Midbrain (tissue), 1 donor: ENCODE results near the gene PEX26.
"Not testable (repeated sequence)": the region's sequence is repeated elsewhere in the genome, so short reads cannot be mapped to it uniquely, and the experiment has no call there.

Source experiments
- DNase-seq: peaks from one replicate; lab custom pipeline; 2025; lab: John Stamatoyannopoulos, UW

PEX26 gene

DNA sequence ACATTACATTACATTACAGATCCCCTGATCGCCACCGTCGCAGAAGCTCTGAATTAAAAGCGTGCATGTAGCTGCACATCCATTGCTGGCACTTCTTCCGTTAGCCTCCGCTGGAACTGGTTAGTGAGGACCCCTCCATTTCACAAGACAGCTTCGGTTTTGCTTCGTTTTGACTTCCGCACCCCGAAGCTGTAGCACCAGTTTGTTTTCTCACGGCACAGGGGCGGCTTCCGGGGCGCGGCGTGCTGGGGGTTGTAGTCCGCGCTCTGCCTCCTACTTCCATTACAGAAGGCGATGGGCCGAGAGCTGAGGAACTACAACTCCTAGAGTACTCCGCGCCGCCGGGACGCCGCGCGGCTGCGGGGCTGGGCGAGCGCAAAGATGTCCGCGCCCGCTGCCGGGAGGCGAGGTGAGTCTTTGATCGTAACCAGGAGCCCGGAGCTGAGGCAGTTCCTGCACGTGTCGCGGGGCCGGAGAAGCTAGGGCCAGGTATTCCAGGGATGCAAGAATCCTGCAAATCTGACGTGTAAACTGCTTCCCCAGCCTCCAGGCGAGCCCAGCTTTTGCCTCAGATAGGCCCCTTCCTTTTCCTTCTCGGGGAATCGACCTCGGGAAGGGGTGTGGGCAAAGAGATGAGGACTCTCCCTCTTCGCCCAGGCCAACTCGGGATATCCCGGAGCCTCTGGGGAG is at the start of gene PEX26:
TSS of gene PEX26 (plus strand) at position 352 of the 690 bp plus-strand sequence. CDS start 387 bp downstream, outside the sequence.
- peak; percentile 96 for DNase-seq

DNA sequence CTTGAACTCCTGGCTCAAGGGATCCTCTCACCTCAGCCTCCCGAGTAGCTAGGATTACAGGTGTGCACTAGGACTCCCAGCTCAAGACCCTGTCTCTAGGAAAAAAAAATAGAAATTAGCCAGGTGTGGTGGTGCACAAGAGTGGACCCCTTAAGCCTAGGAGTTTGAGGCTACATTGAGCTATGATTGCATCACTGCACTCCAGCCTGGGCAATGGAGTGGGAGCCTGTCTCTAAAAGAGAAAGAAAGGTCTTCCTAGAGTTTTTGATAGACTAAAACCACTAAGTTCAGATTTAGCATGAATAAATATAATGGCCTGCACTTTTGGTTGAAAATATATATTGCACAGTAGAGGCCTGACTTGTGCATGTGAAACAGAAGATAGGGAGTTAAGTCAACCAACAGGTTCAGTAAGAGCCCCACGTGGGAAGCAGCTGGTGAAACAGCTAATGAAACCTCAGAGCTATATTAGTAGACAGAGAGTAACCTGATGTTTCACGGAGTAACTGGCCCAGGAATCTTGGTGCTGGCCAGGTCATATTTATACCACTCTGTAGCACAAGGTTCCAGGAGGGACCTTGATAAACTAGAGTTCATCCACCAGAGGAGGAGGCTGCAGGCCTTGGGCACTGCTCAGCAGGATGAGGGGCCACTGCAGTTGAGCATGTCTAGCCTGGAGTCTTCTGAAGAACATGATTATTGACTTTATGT is 48.8 kb upstream of the PEX26 start:
- DNase-seq = no peak

DNA sequence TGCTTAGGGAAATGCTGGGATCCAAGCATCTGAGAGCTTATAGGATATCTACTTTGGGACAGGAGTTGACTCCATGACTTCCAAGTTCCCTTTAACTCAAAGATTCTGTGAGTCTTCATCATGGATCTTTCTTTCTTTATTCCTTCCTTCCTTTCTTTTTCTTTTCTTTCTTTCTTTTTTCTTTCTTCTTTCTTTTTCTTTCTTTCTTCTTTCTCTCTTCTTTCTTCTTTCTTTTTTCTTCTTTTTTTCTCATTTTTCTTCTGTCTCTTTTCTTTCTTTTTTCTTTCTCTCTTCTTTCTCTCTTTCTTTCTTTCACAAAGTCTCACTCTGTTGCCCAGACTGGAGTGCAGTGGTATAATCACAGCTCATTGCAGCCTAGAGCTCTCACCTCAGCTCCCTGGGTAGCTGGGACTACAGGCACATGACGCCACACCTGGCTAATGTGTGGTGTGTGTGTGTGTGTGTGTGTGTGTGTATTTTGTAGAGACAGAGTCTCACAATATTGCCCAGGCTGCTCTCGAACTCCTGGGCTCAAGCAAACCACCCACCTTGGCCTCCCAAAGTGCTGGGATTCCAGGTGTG is 48.0 kb upstream of the PEX26 start:
- no peak for DNase-seq

DNA sequence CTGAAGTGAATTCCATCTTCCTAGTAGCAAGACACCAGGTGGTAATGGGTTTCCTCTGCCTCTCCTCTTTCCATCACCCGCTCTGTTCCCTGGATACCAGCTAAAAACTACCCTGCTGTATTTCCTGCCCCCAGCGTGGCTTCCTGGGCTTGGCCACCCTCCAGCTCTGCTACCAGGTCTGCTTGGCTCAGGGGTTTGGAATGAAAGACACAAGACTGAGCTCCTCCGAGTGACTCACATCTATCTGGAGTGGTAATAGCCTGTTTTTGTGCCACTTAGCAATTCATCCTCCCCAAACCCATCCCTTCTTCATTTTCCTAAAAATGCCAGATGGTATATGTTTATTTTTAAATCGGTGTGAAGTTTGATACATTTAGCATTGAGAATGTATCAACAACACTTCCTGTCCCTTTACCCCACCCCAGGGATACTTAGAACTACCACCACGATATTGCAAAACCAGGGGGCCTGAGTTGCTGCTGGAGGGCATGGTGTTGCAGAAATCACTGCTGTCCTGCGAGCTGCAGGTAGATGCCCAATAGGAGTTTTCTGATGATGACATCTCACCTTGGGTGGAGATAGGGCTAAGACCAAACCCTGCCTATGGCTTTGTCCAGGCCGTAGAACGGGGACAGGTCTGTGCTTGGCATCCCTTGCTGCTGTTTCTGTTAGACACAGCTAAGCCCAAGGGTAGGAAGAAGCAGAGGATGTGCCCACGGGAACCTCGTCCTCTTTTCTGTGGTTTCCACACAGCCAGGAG is 45.9 kb upstream of the PEX26 start:
- DNase-seq = no peak

DNA sequence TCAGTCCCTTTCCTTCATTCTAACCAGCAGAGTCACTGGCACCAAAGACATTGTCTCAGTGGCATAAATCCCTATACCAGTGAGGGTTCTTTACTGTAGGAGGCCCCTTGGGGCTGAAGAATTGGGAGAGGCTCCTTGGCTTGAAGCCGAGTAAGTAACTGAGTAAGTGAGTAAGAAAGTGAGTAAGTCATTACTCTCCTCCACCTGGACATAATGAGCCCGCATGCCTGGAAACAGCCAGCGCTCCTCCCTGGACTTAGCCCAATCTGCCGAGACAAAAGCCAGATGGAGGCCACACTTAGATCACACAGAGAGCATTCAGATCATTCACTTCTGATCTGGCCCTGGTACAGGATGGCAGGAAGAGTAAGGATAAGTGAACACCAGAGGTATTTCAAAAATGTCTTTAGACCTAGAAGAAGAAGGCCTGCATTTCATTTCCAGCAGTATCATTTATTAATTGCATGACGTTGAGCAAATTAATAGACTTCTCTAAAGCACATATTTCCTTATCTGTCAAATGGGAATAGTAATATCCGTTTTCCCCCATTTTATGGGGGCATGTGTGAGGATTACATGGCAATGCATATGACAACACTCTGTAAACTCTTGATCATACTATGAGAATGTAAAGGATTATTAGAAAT is 45.2 kb upstream of the PEX26 start:
- no peak for DNase-seq

DNA sequence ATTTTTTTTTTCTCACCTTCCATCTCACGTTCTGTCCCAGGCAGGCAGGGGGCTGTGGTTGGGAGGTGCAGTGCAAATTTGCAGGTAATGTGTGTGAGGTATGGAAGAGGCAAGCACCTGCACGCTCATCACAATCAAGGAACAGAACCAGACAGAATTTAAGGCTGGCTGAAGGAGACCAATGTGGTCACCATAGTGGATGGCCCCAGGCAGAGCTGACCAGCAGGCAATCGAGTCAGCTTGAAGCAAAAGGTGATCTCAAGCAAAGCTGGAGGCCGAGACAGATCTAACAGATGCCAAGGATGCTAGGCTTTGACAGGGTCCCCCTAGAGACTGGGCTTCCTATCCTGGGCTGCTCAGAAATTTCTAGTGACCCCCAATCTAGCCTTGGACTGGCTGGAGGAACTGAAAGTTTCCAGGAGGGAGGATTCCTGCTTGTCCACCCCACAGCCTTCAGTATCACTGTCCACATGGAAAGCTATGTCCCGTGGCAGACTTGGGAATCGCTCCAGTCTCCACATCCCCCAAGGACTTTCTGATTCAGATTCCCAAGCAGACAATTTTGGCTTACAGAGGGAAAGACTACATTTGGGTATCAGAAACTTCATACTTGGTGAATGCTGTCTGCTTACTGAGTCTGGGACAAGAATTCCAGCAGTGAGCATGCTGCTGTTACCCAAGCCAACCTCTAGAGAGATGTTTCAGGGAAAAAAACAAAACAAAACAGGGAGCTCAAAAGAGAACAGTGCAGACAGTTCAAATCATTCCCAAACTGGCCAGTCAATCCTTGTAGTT is 44.4 kb upstream of the PEX26 start:
- DNase-seq = no peak

DNA sequence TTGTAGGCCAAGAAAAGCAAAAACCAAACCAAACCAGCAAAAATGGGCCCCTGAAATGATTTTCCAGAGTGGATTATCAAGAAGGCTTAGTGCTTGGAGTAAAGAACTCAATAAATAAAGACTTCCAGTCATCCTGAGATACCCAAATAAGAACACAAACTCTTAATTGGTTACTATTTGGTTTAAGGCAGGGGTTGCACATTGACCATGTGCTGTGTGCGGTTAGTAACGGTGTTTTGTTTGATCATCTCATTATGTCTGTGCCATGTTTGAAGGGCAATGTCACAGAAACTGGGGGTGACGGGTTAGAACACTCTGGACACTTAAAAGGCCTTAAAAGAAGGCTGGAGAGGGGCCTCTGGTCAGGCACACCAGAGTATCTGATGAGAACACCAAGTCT is 43.7 kb upstream of the PEX26 start:
- DNase-seq = no peak

DNA sequence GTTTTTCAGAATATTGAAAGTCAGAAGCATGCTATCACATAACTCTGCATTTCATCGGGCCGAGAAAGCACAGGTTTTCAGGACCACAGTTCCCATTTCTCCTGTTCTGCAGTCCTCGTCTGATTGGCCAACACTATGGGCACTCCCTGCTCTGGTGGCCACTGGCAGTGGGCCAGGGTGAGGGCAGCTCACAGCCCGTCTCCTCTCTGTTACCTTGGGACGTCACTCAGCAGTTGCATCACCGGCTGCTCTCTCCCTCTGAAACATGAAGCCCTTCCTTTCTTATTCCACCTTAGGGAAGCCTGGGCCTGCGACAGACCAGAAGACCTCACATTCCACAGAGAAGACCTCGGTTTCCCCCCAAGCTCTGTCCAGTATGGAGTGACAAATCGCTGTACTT is 42.0 kb upstream of the PEX26 start:
- no peak for DNase-seq

DNA sequence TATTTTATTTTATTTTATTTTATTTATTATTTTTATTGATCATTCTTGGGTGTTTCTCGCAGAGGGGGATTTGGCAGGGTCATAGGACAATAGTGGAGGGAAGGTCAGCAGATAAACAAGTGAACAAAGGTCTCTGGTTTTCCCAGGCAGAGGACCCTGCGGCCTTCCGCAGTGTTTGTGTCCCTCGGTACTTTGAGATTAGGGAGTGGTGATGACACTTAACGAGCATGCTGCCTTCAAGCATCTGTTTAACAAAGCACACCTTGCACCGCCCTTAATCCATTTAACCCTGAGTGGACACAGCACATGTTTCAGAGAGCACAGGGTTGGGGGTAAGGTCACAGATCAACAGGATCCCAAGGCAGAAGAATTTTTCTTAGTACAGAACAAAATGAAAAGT is 36.9 kb upstream of the PEX26 start:
- not testable (repeated sequence) for DNase-seq

DNA sequence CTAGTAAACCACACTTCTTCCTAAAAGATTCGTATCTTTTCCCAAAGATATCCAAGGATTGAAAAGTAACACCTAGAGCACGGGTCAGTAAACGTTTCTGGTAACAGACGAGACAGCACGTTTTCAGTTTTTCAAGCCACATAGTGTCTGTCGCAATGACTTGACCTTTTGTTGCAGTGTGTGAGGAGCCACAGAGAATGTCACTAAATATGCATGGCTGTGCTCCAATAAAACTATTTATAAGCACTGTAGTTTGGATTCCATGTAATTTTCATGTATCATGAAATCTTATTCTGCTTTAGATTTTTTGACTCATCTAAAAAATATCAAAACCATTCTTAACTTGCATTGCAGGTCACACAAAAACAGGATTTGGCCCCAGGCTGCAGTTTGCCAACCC is 35.1 kb upstream of the PEX26 start:
- DNase-seq = no peak

DNA sequence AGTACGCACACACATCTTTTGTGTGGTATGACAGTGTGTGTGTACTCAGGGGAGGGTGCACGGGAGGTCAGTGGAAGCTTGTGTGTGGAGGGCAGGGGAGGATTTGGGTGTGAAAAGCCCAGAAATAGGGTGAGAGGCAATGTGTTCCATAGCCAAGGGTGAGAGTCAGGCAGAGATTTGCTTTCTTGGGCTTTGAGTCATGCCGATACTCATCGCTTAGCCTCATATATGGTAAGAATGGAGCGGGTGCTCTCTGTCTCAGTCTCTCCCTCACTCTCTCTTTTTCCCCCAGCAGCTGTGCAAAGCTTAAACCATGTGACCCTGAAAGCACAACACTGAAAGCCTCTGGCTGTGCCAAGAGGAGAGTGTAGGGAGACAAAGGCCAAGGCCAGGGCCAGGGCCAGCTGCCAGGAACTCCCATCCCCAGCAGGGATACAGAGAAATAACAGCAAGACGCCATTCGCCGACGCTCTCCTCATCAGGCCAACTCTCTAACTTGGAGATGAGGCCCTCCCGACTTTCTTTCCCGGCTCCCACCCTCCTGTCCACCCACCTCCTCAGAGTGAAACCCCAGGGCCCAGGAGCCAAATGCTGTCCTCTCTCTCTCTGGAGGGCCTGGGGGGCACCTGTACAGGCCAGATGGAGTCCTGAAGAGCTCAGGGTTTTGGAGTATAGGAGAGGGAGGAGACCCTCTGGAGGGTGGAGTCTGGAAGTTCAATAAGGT is 33.1 kb upstream of the PEX26 start:
- DNase-seq = peak; percentile 93

DNA sequence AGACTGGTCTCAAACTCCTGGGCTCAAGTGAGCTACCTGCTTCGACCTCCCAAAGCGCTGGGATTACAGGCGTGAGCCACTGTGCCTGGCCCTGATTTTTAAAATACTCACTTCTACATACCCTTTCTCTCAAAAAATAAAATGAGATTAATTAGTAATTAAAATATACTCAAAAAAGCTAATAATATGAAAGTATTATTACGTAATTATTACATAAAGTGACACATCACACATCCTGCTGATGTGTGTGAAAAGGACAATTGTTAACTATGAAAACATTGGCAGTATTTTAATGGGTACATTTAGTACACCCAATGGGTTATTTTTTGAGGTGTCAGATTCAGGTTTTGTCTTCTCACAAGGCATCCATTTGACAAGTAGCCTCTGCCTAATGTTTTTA is 32.0 kb upstream of the PEX26 start:
- DNase-seq = no peak

DNA sequence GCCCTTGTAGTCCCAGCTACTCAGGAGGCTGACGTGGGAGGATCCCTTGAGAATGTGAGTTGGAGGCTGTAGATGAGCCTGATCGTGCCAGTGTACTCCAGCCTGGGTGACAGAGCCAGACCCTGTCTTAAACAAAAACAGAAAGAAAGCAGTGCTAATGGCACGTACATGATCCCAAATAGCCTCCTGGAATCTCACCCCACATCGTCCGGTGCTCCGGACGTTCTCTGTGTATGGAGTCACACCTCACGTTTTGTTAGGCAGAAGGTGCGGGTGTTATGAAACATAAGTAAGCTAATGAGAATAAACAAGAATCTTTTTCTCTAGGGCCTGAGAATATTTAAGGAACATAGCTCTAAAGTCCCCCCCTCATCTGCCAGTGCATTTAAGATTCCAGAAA is 29.7 kb upstream of the PEX26 start:
- DNase-seq = no peak

DNA sequence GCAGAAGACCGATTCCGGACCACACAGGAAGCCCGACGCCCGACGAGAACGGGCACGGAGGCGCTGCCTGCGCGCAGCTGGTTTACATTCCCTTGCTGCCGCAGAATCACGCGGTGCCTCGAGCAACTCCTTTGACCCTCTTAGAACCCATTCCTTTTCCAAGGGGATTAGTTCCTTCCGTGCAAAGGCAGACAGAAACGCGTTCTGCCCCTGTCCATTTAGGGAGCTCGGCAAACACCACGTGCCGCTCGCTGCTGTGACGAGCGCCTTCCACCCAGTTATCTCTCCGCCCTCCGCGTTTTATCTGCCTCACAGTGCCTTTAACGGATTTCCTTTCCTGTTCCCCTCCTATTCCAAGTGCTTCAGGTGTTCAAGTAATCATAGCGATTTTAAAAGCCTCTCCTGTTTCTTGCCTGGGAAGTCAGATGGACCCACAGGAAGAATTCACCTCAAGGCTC is 29.3 kb upstream of the PEX26 start:
- no peak for DNase-seq

DNA sequence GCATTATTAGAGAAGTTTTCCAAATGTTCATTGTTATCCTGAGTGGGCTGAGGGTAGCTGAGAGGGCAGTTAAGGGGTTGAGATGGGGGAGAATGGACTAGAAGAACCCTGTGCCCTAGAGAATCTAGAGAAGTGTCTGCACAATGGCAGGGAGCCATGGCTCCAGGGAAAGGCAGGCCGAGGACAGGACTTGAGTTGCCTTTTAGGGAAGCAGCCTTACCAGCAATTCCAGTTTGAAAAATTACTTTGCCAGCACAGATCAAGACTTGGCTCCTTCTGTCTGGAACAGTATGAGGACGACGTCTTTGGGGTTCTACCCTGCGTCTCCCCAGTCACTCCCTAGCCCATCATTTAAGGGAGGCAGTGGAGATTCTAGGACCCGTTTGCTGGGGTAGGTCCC is 27.7 kb upstream of the PEX26 start:
- no peak for DNase-seq

DNA sequence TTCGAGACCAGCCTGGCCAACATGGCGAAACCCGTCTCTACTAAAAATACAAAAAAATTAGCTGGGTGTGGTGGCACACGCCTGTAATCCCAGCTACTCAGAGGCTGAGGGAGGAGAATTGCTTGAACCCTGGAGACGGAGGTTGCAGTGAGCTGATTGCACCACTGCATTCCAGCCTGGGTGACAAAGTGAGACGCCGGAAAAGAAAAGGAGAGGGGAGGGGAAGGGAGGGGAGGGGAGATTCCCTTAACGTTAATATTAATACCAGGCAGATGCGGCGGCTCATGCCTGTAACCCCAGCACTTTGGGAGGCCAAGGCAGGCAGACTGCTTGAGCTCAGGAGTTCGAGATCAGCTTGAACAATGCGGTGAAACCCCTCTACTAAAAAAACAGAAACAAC is 26.7 kb upstream of the PEX26 start:
- DNase-seq = not testable (repeated sequence)

DNA sequence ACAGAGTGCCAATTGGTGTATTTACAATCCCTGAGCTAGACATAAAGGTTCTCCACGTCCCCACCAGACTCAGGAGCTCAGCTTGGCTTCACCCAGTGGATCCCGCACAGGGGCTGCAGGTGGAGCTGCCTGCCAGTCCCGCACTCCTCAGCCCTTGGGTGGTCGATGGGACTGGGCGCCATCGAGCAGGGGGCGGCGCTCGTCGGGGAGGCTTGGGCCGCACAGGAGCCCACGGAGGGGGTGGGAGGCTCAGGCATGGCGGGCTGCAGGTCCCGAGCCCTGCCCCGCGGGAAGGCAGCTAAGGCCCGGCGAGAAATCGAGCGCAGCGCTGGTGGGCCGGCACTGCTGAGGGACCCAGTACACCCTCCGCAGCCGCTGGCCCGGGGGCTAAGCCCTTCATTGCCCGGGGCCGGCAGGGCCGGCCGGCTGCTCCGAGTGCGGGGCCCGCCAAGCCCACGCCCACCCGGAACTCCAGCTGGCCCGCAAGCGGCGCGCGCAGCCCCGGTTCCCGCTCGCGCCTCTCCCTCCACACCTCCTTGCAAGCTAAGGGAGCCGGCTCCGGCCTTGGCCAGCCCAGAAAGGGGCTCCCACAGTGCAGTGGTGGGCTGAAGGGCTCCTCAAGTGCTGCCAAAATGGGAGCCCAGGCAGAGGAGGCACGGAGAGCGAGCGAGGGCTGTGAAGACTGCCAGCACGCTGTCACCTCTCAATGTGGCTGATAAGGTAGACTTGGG is 24.4 kb upstream of the PEX26 start:
- not testable (repeated sequence) for DNase-seq

DNA sequence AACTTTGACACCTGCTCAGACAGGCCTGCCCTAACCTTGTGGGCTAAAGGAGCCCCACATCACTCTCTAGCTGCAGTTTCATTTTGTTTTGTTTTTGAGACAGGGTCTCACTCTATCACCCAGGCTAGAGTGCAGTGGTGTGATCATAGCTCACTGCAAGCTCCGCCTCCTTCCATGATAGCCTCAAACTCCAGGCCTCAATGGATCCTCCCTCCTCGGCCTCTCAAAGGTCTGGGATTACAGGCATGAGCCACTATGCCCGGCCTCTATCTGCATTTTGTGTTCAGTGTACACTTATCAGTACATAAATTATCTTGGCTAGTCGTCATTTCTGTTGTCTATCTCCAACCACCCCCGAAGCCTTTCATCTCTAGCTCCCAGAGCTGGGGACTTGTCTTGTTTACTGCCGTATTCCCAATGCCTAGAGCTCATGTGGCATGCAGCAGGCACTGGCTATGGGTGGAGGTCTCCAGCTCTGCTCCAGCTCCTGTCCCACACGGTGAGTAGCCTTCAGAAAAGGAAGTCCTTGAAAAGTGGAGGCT is 22.1 kb upstream of the PEX26 start:
- DNase-seq = no peak

DNA sequence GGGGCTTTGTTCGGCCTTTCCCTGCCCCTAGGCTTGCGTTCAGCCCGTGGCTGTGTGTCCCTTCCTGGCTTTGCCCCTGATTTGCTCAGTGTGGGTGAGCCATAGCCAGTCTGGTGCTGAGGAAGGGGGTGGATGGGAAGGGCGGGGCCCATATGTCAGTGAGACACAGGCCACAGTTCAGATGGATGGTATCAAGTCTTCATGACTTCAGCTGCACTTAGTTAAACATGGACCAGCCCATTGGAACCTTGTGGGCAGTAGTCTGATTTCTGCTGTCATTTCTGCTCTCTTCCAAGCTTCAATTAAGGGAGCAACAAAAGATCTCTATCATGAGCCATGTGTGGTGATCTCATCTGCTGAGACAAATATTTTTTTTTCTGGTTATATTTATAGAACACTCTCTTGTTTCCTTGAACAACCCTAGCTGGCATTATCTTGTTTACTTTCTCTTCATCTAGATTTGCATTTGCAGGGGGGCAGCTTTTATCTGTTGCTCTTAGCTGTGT is 21.6 kb upstream of the PEX26 start:
- DNase-seq = peak; percentile 72
